Measurements from ENCODE around the gene DEF6.

DEF6 gene

DNA sequence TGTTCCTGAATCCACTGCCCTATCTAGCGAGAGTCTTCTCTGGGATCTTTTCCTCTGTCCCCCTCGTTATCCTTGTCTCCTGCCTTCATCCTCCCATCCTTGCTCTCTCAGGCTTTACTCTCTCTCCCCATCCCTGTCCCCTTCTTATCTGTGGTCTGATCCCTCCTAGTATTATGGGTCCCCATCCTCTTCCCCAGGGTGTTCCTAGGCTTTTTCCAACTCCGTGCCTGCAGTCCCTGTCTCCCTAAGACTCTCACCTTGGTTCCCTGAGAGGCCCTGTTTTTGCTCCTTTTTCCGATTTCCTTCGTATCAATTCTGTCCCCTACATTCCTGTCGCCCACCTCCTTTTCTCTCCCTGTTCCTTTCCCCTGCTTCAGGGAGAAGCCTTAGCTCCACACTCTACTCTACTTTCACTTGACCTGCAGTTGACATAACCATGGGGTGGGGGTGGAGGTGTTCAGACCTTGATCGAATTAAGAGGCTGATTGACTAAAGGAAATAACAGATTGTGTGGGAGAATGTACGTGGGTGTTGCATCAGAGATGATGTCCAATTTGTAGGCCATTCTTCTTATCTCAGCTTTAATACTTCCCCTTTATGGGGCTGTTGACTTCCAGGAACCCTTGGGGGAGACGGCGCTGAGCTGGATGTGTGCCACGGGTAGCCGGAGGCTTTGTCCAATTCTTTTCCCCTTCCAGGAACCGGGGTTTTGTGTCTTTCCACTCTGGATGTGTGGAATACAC is 45.6 kb downstream of the DEF6 start:
- in situ Hi-C loops (cut with MboI; ENCODE audit: low sequenced_read_pairs, unreplicated experiment) = loop anchor here (5.0 kb wide), 1 partner anchor 109 kb away; the partner anchor contains the start of gene FANCE
- DNase-seq (ENCODE audit: low spot score) = no peak
- TF ChIP-seq, protein P1, sequence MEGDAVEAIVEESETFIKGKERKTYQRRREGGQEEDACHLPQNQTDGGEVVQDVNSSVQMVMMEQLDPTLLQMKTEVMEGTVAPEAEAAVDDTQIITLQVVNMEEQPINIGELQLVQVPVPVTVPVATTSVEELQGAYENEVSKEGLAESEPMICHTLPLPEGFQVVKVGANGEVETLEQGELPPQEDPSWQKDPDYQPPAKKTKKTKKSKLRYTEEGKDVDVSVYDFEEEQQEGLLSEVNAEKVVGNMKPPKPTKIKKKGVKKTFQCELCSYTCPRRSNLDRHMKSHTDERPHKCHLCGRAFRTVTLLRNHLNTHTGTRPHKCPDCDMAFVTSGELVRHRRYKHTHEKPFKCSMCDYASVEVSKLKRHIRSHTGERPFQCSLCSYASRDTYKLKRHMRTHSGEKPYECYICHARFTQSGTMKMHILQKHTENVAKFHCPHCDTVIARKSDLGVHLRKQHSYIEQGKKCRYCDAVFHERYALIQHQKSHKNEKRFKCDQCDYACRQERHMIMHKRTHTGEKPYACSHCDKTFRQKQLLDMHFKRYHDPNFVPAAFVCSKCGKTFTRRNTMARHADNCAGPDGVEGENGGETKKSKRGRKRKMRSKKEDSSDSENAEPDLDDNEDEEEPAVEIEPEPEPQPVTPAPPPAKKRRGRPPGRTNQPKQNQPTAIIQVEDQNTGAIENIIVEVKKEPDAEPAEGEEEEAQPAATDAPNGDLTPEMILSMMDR (IDR thresholded peaks at IDR 0.05; ENCODE audit: borderline replicate concordance, control extremely low read depth, extremely low read depth, insufficient read depth, missing control alignments) = no peak

DNA sequence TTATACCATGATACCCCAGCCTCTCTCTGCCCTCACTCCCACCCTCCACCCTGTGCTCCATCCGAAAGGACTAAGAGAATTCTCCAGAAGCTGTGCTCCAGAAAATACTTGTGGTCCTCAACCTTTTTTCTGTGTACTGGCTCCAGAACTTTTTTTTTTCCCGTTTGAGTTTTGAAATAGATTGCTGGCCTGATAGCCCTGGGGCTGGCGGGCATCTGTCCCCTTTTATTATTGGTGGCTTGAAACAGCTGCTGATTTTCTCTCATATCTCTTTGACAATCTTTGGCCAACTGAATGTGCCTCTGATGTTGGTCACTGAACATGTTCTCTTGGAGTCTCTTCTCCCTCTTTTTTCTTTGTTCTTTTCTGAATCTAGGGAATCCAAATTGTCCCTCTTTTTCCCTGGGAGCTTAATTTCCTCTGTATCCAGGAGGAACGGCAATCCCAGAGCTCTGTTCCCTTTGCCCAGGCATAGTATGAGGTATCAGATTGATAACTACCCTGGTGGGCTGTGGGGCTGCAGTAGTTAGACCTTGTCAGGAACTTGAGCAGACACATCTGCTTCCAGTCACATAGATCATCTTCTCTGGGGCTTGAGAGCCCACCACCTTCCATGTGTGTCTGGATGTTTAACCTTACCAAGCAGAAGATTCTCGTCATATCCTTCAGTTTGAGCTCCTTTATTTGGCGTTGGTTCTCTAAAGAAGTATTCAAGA is 46.4 kb downstream of the DEF6 start:
- in situ Hi-C loops (cut with MboI; ENCODE audit: low sequenced_read_pairs, unreplicated experiment) = loop anchor here (5.0 kb wide), 1 partner anchor 108 kb away; the partner anchor contains the start of gene FANCE
- TF ChIP-seq, protein P1 (IDR thresholded peaks at IDR 0.05; ENCODE audit: borderline replicate concordance, control extremely low read depth, extremely low read depth, insufficient read depth, missing control alignments) = no peak
- DNase-seq (ENCODE audit: low spot score) = no peak

DNA sequence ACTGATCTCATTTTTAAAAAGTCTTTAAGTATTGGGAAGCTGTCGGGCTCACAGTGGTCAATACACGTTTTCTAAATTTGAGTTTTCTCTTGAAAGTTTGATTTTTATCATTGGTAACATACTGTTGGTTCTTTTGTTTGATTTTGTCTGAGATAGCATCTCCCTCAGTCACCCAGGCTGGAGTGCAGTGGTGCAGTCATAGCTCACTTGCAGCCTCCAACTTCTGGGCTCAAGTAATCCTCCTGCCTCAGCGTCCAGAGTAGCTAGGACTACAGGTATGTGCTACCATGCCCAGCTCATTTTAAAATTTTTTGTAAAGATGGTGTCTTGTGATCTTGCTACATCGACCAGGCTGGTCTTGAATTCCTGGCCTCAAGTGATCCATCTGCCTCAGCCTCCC is 53.8 kb downstream of the DEF6 start:
- in situ Hi-C loops (cut with MboI; ENCODE audit: low sequenced_read_pairs, unreplicated experiment) = no loop called here
- DNase-seq (ENCODE audit: low spot score) = no peak
- TF ChIP-seq, protein P1 (IDR thresholded peaks at IDR 0.05; ENCODE audit: borderline replicate concordance, control extremely low read depth, extremely low read depth, insufficient read depth, missing control alignments) = no peak

DNA sequence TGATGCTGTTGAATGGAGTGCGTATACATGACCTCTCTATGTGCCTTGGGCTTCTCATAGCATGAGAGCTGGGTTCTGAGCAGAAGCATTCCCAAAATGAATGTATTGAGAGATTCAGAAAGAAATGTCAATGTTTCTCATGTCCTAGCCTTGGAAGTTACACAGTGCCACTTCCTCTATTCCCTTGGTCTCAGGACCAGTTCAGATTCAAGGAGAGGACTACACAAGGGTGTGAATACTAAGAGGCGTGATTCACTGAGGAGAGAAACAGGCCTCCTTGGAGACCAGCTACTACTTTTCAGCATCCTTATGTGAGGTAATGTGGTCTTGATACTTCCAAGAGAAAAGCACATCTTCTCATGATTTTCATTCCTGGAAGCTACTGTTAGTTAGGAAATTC is 55.1 kb downstream of the DEF6 start:
- TF ChIP-seq, protein P1 (IDR thresholded peaks at IDR 0.05; ENCODE audit: borderline replicate concordance, control extremely low read depth, extremely low read depth, insufficient read depth, missing control alignments) = no peak
- in situ Hi-C loops (cut with MboI; ENCODE audit: low sequenced_read_pairs, unreplicated experiment) = no loop called here
- DNase-seq (ENCODE audit: low spot score) = no peak

DNA sequence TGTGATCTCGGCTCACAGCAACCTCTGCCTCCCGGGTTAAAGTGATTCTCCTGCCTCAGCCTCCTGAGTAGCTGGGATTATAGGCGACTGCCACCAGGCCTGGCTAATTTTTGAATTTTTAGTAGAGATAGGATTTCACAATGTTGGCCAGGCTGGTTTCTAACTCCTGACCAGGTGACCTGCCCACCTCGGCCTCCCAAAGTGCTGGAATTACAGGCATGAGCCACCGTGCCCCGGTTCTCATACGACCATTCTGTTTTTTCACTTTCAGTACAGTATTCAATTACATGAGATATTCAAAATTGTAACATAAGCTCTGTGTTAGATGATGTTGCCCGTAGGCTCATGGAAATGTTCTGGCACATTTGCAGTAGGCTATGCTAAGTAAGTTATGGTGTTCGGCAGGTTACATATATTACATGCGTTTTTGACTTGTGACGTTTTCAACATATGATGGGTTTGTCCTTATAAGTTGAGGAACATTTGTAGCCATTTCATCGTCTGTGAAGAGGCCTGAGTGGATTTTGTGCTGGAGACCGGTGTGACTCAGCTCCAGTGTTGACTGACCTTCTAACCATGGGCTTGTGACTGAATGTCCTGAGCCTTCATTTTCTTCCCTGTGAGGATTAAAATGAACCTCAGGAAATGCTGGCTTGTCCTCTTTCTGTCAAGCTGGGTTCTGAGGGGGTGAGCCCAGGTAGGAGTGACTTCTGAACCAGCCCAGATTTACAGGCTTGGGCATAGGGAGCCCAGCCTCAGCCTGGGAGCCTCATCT is 56.9 kb downstream of the DEF6 start:
- in situ Hi-C loops (cut with MboI; ENCODE audit: low sequenced_read_pairs, unreplicated experiment) = no loop called here
- no peak for DNase-seq (ENCODE audit: low spot score)
- TF ChIP-seq, protein P1 (IDR thresholded peaks at IDR 0.05; ENCODE audit: borderline replicate concordance, control extremely low read depth, extremely low read depth, insufficient read depth, missing control alignments) = no peak

DNA sequence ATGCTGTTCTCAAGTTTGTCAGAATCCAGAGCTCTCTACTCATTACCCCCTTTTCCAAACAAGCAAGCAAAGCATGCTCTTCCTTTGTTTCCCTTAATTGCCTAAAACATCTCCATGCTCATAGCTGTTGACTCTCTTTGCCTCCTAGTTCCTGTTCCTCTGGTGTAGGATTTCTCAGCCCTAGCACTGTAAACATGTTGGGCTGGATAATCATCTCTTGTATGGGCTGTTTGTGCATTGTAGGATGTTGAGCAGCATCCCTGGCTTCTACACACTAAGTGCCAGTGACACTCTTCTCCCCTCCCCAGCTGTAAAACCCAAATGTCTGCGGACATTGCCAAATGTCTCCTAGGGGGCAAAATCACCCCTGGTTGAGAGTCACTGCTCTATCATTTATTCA is 58.8 kb downstream of the DEF6 start:
- TF ChIP-seq, protein P1 (IDR thresholded peaks at IDR 0.05; ENCODE audit: borderline replicate concordance, control extremely low read depth, extremely low read depth, insufficient read depth, missing control alignments) = no peak
- in situ Hi-C loops (cut with MboI; ENCODE audit: low sequenced_read_pairs, unreplicated experiment) = no loop called here
- no peak for DNase-seq (ENCODE audit: low spot score)

Data from GM13976 (cell line).